ENCODE results near the gene FAM184A.
A peak's percentile ranks its signal among the peaks of the same experiment; 100 is the strongest.
"Not testable (repeated sequence)": the region's sequence is repeated elsewhere in the genome, so short reads cannot be mapped to it uniquely, and the experiment has no call there.

The FAM184A gene

GRCh38 chr6:119124079-119124824 lies 45.8 kb upstream of the FAM184A start:
- DNase-seq (ENCODE audit: extremely low spot score), result no peak
- ChIA-PET CTCF (interaction anchor here (0.7 to 2.1 kb wide), 3 partner anchors 9 to 25 kb away, joined by 3 to 5 read pairs (median 3); no protein-coding TSS in a partner anchor), POLR2A (no interaction called here)
- TF ChIP-seq ELF4 (IDR thresholded peaks at IDR 0.05) (no peak), BHLHE40 (IDR thresholded peaks at IDR 0.05; ENCODE audit: borderline replicate concordance) (no peak), NFRKB (IDR thresholded peaks at IDR 0.05) (no peak), ARNT (IDR thresholded peaks at IDR 0.05) (no peak)

- POLR2A ChIA-PET, result no interaction called here
- TF ChIP-seq FOXA1 (IDR thresholded peaks at IDR 0.05) (no peak), TARDBP (IDR thresholded peaks at IDR 0.05) (no peak), NFRKB (IDR thresholded peaks at IDR 0.05) (no peak), ELF4 (IDR thresholded peaks at IDR 0.05) (no peak), HDGF (IDR thresholded peaks at IDR 0.05; ENCODE audit: borderline replicate concordance) (no peak), L3MBTL2 (conservative IDR thresholded peaks at IDR 0.05) (no peak), SP1 (IDR thresholded peaks at IDR 0.05) (no peak), FOXK2 (IDR thresholded peaks at IDR 0.05) (no peak), PKNOX1 (IDR thresholded peaks at IDR 0.05) (no peak), LEF1 (IDR thresholded peaks at IDR 0.05; ENCODE audit: borderline replicate concordance) (no peak), SUZ12 (IDR thresholded peaks at IDR 0.05) (no peak), ZNF384 (IDR thresholded peaks at IDR 0.05) (no peak), CTBP1 (IDR thresholded peaks at IDR 0.05; ENCODE audit: borderline replicate concordance) (no peak), FOXM1 (IDR thresholded peaks at IDR 0.05; ENCODE audit: borderline replicate concordance) (no peak), ARNT (IDR thresholded peaks at IDR 0.05) (no peak)
- CTCF ChIA-PET, result interaction anchor here (0.6 kb wide), 1 partner anchor 12 kb away, joined by 4 read pairs; no protein-coding TSS in a partner anchor
- no peak for DNase-seq (ENCODE audit: extremely low spot score)
These were observed 43.9 kb upstream of the FAM184A start for GRCh38 chr6:119122336-119122735.

- CTCF ChIA-PET, result no interaction called here
- POLR2A ChIA-PET, result no interaction called here
- no peak for DNase-seq (ENCODE audit: extremely low spot score)
- TF ChIP-seq TARDBP (IDR thresholded peaks at IDR 0.05) (no peak), SUZ12 (IDR thresholded peaks at IDR 0.05) (no peak), ARNT (IDR thresholded peaks at IDR 0.05) (no peak), ZNF384 (IDR thresholded peaks at IDR 0.05) (no peak)
These were observed 42.9 kb upstream of the FAM184A start for GRCh38 chr6:119121367-119121766.

GRCh38 chr6:119119989-119120388 lies 41.5 kb upstream of the FAM184A start:
- CTCF ChIA-PET, result no interaction called here
- DNase-seq (ENCODE audit: extremely low spot score), result no peak
- POLR2A ChIA-PET, result no interaction called here
- TF ChIP-seq ZNF384 (IDR thresholded peaks at IDR 0.05) (no peak), ELF4 (IDR thresholded peaks at IDR 0.05) (no peak)

- POLR2A ChIA-PET; CTCF ChIA-PET; DNase-seq (ENCODE audit: extremely low spot score): not testable (repeated sequence)
These were observed 40.6 kb upstream of the FAM184A start for GRCh38 chr6:119119062-119119461.

GRCh38 chr6:119116712-119117281 lies 38.3 kb upstream of the FAM184A start:
- ChIA-PET CTCF (interaction anchor here (0.9 kb wide), 1 partner anchor 9 kb away, joined by 3 read pairs; no protein-coding TSS in a partner anchor), POLR2A (no interaction called here)
- TF ChIP-seq ARNT (IDR thresholded peaks at IDR 0.05), result no peak
- TF ChIP-seq ZNF384 (IDR thresholded peaks at IDR 0.05), result no peak
- peak; percentile 31 for DNase-seq (ENCODE audit: extremely low spot score)

- ChIA-PET POLR2A (no interaction called here), CTCF (no interaction called here)
- no peak for TF ChIP-seq NFRKB (IDR thresholded peaks at IDR 0.05)
- TF ChIP-seq HDGF (IDR thresholded peaks at IDR 0.05; ENCODE audit: borderline replicate concordance), result no peak
- no peak for TF ChIP-seq FOXA1 (IDR thresholded peaks at IDR 0.05)
- TF ChIP-seq ARNT (IDR thresholded peaks at IDR 0.05), result no peak
- TF ChIP-seq LEF1 (IDR thresholded peaks at IDR 0.05; ENCODE audit: borderline replicate concordance), result no peak
- no peak for TF ChIP-seq FOXM1 (IDR thresholded peaks at IDR 0.05; ENCODE audit: borderline replicate concordance)
- no peak for TF ChIP-seq ZNF384 (IDR thresholded peaks at IDR 0.05)
- no peak for TF ChIP-seq SUZ12 (IDR thresholded peaks at IDR 0.05)
- TF ChIP-seq SP1 (IDR thresholded peaks at IDR 0.05), result no peak
- no peak for TF ChIP-seq PKNOX1 (IDR thresholded peaks at IDR 0.05)
- TF ChIP-seq ELF4 (IDR thresholded peaks at IDR 0.05), result no peak
- TF ChIP-seq BHLHE40 (IDR thresholded peaks at IDR 0.05; ENCODE audit: borderline replicate concordance), result no peak
- no peak for DNase-seq (ENCODE audit: extremely low spot score)
These were observed 35.5 kb upstream of the FAM184A start for GRCh38 chr6:119113961-119114360.

Measured in HEK293T (cell line).